ENCODE data around the gene HS3ST5. TPM values are rescaled to one million over a fixed set of nuclear protein-coding genes. Genes with fewer than 3 reads are reported as not detected.

The HS3ST5 gene
- total RNA-seq, 2 donors from 2014 or later: 0.05 to 0.16 TPM

GRCh38 chr6:114133816-114134215, 209.0 kb downstream of the HS3ST5 start:
- TF ChIP-seq, protein P1, sequence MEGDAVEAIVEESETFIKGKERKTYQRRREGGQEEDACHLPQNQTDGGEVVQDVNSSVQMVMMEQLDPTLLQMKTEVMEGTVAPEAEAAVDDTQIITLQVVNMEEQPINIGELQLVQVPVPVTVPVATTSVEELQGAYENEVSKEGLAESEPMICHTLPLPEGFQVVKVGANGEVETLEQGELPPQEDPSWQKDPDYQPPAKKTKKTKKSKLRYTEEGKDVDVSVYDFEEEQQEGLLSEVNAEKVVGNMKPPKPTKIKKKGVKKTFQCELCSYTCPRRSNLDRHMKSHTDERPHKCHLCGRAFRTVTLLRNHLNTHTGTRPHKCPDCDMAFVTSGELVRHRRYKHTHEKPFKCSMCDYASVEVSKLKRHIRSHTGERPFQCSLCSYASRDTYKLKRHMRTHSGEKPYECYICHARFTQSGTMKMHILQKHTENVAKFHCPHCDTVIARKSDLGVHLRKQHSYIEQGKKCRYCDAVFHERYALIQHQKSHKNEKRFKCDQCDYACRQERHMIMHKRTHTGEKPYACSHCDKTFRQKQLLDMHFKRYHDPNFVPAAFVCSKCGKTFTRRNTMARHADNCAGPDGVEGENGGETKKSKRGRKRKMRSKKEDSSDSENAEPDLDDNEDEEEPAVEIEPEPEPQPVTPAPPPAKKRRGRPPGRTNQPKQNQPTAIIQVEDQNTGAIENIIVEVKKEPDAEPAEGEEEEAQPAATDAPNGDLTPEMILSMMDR (IDR thresholded peaks at IDR 0.05): no peak
- Histone ChIP-seq H3K9me3 (no peaks in the 10 kb centered on the region), H3K27me3 (no peaks in the 10 kb centered on the region), H3K9ac (ENCODE audit: low read depth in 2 of 2, low read length in 2 of 2) (no peak overlapping the region), H3K27ac (no peak overlapping the region), H3K4me3 (no peak overlapping the region), H3K4me1 (no peaks in the 10 kb centered on the region), H3K36me3 (no peaks in the 10 kb centered on the region)
- no peak for DNase-seq
- intact Hi-C loops (cut with DNase I): no loop called here

GRCh38 chr6:114131945-114132344, 210.9 kb downstream of the HS3ST5 start:
- no peaks in the 10 kb centered on the region for H3K27me3 ChIP-seq
- DNase-seq: no peak
- H3K9ac ChIP-seq (ENCODE audit: low read depth in 2 of 2, low read length in 2 of 2): no peak overlapping the region
- no peaks in the 10 kb centered on the region for H3K9me3 ChIP-seq
- no peaks in the 10 kb centered on the region for H3K4me1 ChIP-seq
- TF ChIP-seq, protein P1 (IDR thresholded peaks at IDR 0.05): no peak
- intact Hi-C loops (cut with DNase I): no loop called here
- no peak overlapping the region for H3K4me3 ChIP-seq
- no peak overlapping the region for H3K27ac ChIP-seq
- H3K36me3 ChIP-seq: no peaks in the 10 kb centered on the region

DNA sequence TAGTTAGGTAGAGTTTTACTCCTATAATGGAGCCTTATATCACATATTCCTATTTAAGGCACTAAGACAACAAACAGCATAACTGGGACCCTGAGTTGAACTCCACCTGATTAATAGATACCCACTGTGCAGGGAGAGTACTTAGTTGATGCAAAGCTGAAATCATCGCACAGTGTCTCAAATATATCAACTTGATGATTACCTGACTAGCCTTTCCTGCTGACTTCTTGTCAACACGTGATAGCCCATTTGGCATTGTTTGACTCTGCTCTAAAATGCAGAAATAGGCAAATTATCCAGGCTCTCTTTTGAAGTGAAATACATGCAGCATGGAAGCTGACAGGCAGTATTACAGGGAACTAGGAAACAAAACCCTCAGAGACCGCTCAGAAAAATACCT, 217.2 kb downstream of the HS3ST5 start:
- no peak for DNase-seq

GRCh38 chr6:114121913-114122662, 220.7 kb downstream of the HS3ST5 start:
- Histone ChIP-seq H3K9ac (ENCODE audit: low read depth in 2 of 2, low read length in 2 of 2) (no peak overlapping the region), H3K27ac (no peak overlapping the region), H3K9me3 (no peaks in the 10 kb centered on the region), H3K36me3 (no peaks in the 10 kb centered on the region), H3K4me3 (no peak overlapping the region), H3K27me3 (no peaks in the 10 kb centered on the region), H3K4me1 (no peaks in the 10 kb centered on the region)
- intact Hi-C loops (cut with DNase I): no loop called here
- TF ChIP-seq, protein P1 (IDR thresholded peaks at IDR 0.05): no peak
- DNase-seq: no peak

More for the DNA sequence above, 217.2 kb downstream of the HS3ST5 start:
- Histone ChIP-seq H3K4me3 (no peak overlapping the region), H3K9me3 (no peaks in the 10 kb centered on the region), H3K9ac (ENCODE audit: low read depth in 2 of 2, low read length in 2 of 2) (no peak overlapping the region), H3K27me3 (no peaks in the 10 kb centered on the region), H3K27ac (no peak overlapping the region), H3K36me3 (no peaks in the 10 kb centered on the region), H3K4me1 (no peaks in the 10 kb centered on the region)
- intact Hi-C loops (cut with DNase I): no loop called here
- TF ChIP-seq, protein P1 (IDR thresholded peaks at IDR 0.05): no peak

GRCh38 chr6:114119056-114119455, 223.8 kb downstream of the HS3ST5 start:
- Histone ChIP-seq H3K36me3 (no peaks in the 10 kb centered on the region), H3K4me1 (no peaks in the 10 kb centered on the region), H3K4me3 (no peak overlapping the region), H3K27me3 (no peaks in the 10 kb centered on the region), H3K9ac (ENCODE audit: low read depth in 2 of 2, low read length in 2 of 2) (no peak overlapping the region), H3K9me3 (no peaks in the 10 kb centered on the region), H3K27ac (no peak overlapping the region)
- intact Hi-C loops (cut with DNase I): no loop called here
- no peak for DNase-seq
- TF ChIP-seq, protein P1 (IDR thresholded peaks at IDR 0.05): no peak

Measured in colonic mucosa (tissue), 4 donors.